OCI-LY3 (cell line): Measurements from ENCODE around the gene AKR1E2.

Source experiments
- EZH2phosphoT487 ChIP-seq: fragments of 200-600 bp; shearing (Covaris generic); IDR thresholded peaks from 2 replicates; pipeline ENCODE4 v1.6.1; 2018; ENCODE audit warnings: antibody characterized with exemption, mixed run types, low read depth
- TF ChIP-seq, protein P1 (sequence below): fragments of 200-600, 300-600 bp; sonication (generic); IDR thresholded peaks from 2 replicates; pipeline ENCODE4 v1.5.1; 2014; ENCODE audit warnings: antibody characterized with exemption, low read length, low read depth

DNA sequence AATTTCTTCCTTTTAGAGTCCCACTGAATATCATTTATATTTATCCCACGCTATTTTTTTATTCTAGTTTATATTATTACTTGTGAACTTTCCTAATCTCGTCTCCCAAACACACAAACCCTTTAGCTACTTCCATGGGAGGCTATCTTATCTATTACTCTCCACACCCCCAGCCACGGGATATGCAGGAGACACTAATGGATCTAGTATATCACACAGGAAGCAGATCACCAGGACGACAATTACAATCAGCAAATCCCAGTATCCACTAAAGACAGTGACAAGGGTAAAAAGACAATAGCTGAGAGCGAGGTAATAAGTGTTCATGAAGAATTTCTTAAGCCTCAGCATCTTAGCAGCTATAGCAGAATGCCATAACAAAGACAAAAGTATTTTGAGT, 3.8 kb upstream of the AKR1E2 start:
- TF ChIP-seq, protein P1, sequence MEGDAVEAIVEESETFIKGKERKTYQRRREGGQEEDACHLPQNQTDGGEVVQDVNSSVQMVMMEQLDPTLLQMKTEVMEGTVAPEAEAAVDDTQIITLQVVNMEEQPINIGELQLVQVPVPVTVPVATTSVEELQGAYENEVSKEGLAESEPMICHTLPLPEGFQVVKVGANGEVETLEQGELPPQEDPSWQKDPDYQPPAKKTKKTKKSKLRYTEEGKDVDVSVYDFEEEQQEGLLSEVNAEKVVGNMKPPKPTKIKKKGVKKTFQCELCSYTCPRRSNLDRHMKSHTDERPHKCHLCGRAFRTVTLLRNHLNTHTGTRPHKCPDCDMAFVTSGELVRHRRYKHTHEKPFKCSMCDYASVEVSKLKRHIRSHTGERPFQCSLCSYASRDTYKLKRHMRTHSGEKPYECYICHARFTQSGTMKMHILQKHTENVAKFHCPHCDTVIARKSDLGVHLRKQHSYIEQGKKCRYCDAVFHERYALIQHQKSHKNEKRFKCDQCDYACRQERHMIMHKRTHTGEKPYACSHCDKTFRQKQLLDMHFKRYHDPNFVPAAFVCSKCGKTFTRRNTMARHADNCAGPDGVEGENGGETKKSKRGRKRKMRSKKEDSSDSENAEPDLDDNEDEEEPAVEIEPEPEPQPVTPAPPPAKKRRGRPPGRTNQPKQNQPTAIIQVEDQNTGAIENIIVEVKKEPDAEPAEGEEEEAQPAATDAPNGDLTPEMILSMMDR = no peak
- no peak for TF ChIP-seq EZH2phosphoT487
